Measurements from ENCODE around the gene PLAAT5.
A peak's percentile ranks its signal among the peaks of the same experiment; 100 is the strongest.
"Not testable (repeated sequence)": the region's sequence is repeated elsewhere in the genome, so short reads cannot be mapped to it uniquely, and the experiment has no call there.

Gene PLAAT5

GRCh38 chr11:63490551-63491239 lies at the start of gene PLAAT5:
Gene PLAAT5 (minus strand): TSS chr11:63491167. CDS start chr11:63491034, 133 bp downstream.
- DNase-seq, result peak; percentile 12

- DNase-seq, result peak; percentile 24
Measured at GRCh38 chr11:63537293-63538101, 46.5 kb upstream of the PLAAT5 start.

GRCh38 chr11:63536669-63537292 lies 45.8 kb upstream of the PLAAT5 start, which contains the start of gene PLAAT4:
Gene PLAAT4 (plus strand): TSS chr11:63536808. CDS start chr11:63536869, 61 bp downstream.
- peak; percentile 68 for DNase-seq

GRCh38 chr11:63535734-63536133 lies 44.8 kb upstream of the PLAAT5 start:
- DNase-seq, result peak; percentile 47

- peak; percentile 50 for DNase-seq
Measured at GRCh38 chr11:63534895-63535461, 44.0 kb upstream of the PLAAT5 start.

GRCh38 chr11:63534076-63534475 lies 43.1 kb upstream of the PLAAT5 start:
- DNase-seq, result no peak

- DNase-seq, result no peak
Measured at GRCh38 chr11:63532799-63533475, 42.0 kb upstream of the PLAAT5 start.

- DNase-seq, result no peak
Measured at GRCh38 chr11:63532117-63532516, 41.1 kb upstream of the PLAAT5 start.

GRCh38 chr11:63531074-63531792 lies 40.3 kb upstream of the PLAAT5 start:
- DNase-seq, result peak; percentile 87

GRCh38 chr11:63530021-63530420 lies 39.1 kb upstream of the PLAAT5 start:
- DNase-seq, result no peak

- not testable (repeated sequence) for DNase-seq
Measured at GRCh38 chr11:63529373-63529772, 38.4 kb upstream of the PLAAT5 start.

- DNase-seq, result not testable (repeated sequence)
Measured at GRCh38 chr11:63528729-63529278, 37.8 kb upstream of the PLAAT5 start.

- DNase-seq, result not testable (repeated sequence)
Measured at GRCh38 chr11:63528156-63528555, 37.2 kb upstream of the PLAAT5 start.

- no peak for DNase-seq
Measured at GRCh38 chr11:63527667-63528066, 36.7 kb upstream of the PLAAT5 start.

GRCh38 chr11:63523151-63523550 lies 32.2 kb upstream of the PLAAT5 start:
- DNase-seq, result no peak

GRCh38 chr11:63521896-63522295 lies 30.9 kb upstream of the PLAAT5 start:
- DNase-seq, result no peak

GRCh38 chr11:63520606-63521170 lies 29.7 kb upstream of the PLAAT5 start:
- no peak for DNase-seq

GRCh38 chr11:63518548-63518947 lies 27.6 kb upstream of the PLAAT5 start:
- DNase-seq, result peak; percentile 45

GRCh38 chr11:63517156-63517555 lies 26.2 kb upstream of the PLAAT5 start:
- no peak for DNase-seq

- no peak for DNase-seq
Measured at GRCh38 chr11:63516109-63516508, 25.1 kb upstream of the PLAAT5 start.

- DNase-seq, result no peak
Measured at GRCh38 chr11:63512816-63513215, 21.8 kb upstream of the PLAAT5 start.

Measured in CD4-positive, alpha-beta T cell treated with Interleukin-10 for 1 hour (primary cell).